H1 (cell line): ENCODE results near the gene UBASH3B. TPM values are rescaled to one million over a fixed set of nuclear protein-coding genes. Genes with fewer than 3 reads are reported as not detected.

Experiments
- BCL11A ChIP-seq, 2 experiments: IDR thresholded peaks; one replicate each; pipeline ENCODE4 v1.6.1; 2011; ENCODE audit warnings: low read depth in 2 of 2, low read length in 2 of 2, mild to moderate bottlenecking in 2 of 2
- CTBP2 ChIP-seq: IDR thresholded peaks from 2 replicates; pipeline ENCODE4 v1.7.0; 2011; ENCODE audit warnings: borderline replicate concordance, mild to moderate bottlenecking, moderate library complexity, mixed read lengths, low read length; ENCODE audit not compliant: insufficient read depth, insufficient read length
- EZH2 ChIP-seq: fragments of 200-600 bp; sonication (generic); IDR thresholded peaks from 2 replicates; pipeline ENCODE4 v1.7.1; 2012; ENCODE audit warnings: low read depth, mild to moderate bottlenecking, moderate library complexity, low read length, inconsistent platforms; ENCODE audit not compliant: severe bottlenecking
- HDAC6 ChIP-seq: IDR thresholded peaks from one replicate; pipeline ENCODE4 v1.7.1; 2012; ENCODE audit warnings: low read depth, mild to moderate bottlenecking, inconsistent platforms, low read length, moderate library complexity
- KDM5A ChIP-seq: fragments of 200-600 bp; IDR thresholded peaks from 2 replicates; pipeline ENCODE4 v1.7.1; 2012; ENCODE audit warnings: mild to moderate bottlenecking, low read length, inconsistent platforms, mixed read lengths
- SUZ12 ChIP-seq: fragments of 200-600 bp; sonication (generic); IDR thresholded peaks from 2 replicates; pipeline ENCODE4 v1.6.1; 2012; ENCODE audit warnings: mild to moderate bottlenecking, inconsistent platforms, low read length, moderate library complexity, mixed read lengths
- YY1 ChIP-seq: IDR thresholded peaks from 2 replicates; pipeline ENCODE4 v1.6.1; 2011; ENCODE audit warnings: low read depth, mild to moderate bottlenecking, low read length
- polyA plus RNA-seq, 7 experiments: library from polyadenylated mRNA; depleted of rRNA in 3 of 7; stranded (reverse) in 5 of 7; unstranded in 2 of 7; fragments of >200 nt in 5 of 7; fragments of 200-250 nt in 2 of 7; gene quantifications; 1 replicate in 5 of 7; 2 replicates in 1 of 7; 4 replicates in 1 of 7; pipeline versions ENCODE4 v1.2.1 to v1.2.3, GENCODE V29; 2011 to 2013; ENCODE audit warnings: missing spikeins in 2 of 7, mixed read lengths in 2 of 7
- total RNA-seq: library from RNA; stranded (reverse); fragmentation: NEBNext Ultra II Directional; extraction: Animal tissue kit (Norgen Biotek cat#: 25700); gene quantifications from 2 replicates; pipeline ENCODE4 v1.2.1, GENCODE V29; 2021
- TF ChIP-seq, protein P1 (sequence below): IDR thresholded peaks from 2 replicates; pipeline ENCODE4 v1.6.1; 2011; ENCODE audit warnings: low read depth, mild to moderate bottlenecking, low read length; ENCODE audit not compliant: insufficient read depth
- TF ChIP-seq, protein P2 (sequence below): IDR thresholded peaks from 2 replicates; pipeline ENCODE4 v1.6.1; 2012; ENCODE audit warnings: low read length, inconsistent platforms

UBASH3B gene
- total and polyA plus RNA-seq, 2 of the 8 experiments (the other 6 are each of a cell fraction or from before 2014, with no cell fraction given): 7.5 to 9.5 TPM

GRCh38 chr11:122741613-122742300 lies 86.2 kb downstream of the UBASH3B start (continued):
- TF ChIP-seq EZH2: no peak
- TF ChIP-seq SUZ12: no peak
- TF ChIP-seq YY1: no peak
- no peak for TF ChIP-seq KDM5A
- no peak for TF ChIP-seq HDAC6
- TF ChIP-seq, protein P1, sequence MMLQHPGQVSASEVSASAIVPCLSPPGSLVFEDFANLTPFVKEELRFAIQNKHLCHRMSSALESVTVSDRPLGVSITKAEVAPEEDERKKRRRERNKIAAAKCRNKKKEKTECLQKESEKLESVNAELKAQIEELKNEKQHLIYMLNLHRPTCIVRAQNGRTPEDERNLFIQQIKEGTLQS: no peak
- TF ChIP-seq BCL11A (IDR thresholded peaks at IDR 0.05; ENCODE audit: low read depth in 2 of 2, low read length in 2 of 2): no peak
- TF ChIP-seq CTBP2: no peak
- TF ChIP-seq, protein P2, sequence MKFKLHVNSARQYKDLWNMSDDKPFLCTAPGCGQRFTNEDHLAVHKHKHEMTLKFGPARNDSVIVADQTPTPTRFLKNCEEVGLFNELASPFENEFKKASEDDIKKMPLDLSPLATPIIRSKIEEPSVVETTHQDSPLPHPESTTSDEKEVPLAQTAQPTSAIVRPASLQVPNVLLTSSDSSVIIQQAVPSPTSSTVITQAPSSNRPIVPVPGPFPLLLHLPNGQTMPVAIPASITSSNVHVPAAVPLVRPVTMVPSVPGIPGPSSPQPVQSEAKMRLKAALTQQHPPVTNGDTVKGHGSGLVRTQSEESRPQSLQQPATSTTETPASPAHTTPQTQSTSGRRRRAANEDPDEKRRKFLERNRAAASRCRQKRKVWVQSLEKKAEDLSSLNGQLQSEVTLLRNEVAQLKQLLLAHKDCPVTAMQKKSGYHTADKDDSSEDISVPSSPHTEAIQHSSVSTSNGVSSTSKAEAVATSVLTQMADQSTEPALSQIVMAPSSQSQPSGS: no peak
